Tibial nerve (tissue), 4 donors: ENCODE results near the gene UNKL.

Source experiments
- EP300 ChIP-seq, 2 donors: sonication (generic); formaldehyde crosslinking; IDR thresholded peaks; one replicate each; pipeline ENCODE4 v1.6.1; 2017; ENCODE audit warnings: antibody characterized with exemption in 2 of 2, mild to moderate bottlenecking in 1 of 2
- POLR2A ChIP-seq, 2 donors: fragments of 450-650 bp; IDR thresholded peaks; one replicate each; pipeline ENCODE4 v1.6.1; 2017; ENCODE audit warnings: antibody characterized with exemption in 2 of 2, mild to moderate bottlenecking in 2 of 2, moderate library complexity in 2 of 2
- TF ChIP-seq, protein P1 (sequence below), 5 experiments: fragments of 200-600 bp in 3 of 5; fragments of 450-650 bp in 2 of 5; sonication (generic) in 3 of 5; IDR thresholded peaks; one replicate each; pipeline ENCODE4 v1.5.1; 2016 to 2019; ENCODE audit warnings: antibody characterized with exemption in 5 of 5, mild to moderate bottlenecking in 3 of 5, moderate library complexity in 2 of 5

DNA sequence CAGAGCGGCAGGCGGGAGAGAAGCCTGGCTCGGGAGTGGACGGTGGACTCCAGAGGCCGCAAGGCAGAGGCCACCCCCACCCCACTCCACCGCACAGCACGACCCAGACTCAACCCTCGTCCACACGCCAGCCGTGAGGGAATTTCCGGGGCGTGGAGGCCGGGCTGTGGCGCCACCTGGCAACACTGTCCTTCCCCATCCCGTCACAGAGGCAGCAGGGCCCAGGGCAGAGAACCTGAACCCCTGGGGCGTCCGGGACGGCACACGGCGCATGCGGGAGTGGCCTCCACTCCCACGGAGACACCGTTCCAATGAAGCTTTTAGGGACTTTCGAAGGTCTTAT, 39.2 kb downstream of the UNKL start:
- TF ChIP-seq, protein P1, sequence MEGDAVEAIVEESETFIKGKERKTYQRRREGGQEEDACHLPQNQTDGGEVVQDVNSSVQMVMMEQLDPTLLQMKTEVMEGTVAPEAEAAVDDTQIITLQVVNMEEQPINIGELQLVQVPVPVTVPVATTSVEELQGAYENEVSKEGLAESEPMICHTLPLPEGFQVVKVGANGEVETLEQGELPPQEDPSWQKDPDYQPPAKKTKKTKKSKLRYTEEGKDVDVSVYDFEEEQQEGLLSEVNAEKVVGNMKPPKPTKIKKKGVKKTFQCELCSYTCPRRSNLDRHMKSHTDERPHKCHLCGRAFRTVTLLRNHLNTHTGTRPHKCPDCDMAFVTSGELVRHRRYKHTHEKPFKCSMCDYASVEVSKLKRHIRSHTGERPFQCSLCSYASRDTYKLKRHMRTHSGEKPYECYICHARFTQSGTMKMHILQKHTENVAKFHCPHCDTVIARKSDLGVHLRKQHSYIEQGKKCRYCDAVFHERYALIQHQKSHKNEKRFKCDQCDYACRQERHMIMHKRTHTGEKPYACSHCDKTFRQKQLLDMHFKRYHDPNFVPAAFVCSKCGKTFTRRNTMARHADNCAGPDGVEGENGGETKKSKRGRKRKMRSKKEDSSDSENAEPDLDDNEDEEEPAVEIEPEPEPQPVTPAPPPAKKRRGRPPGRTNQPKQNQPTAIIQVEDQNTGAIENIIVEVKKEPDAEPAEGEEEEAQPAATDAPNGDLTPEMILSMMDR (IDR thresholded peaks at IDR 0.05), result no peak
- TF ChIP-seq EP300 (IDR thresholded peaks at IDR 0.05), result no peak
- no peak for TF ChIP-seq POLR2A (IDR thresholded peaks at IDR 0.05)
